Natural killer cell treated with Interleukin-12 subunit alpha and Interleukin-12 subunit beta and Interleukin-15 and Interleukin-18, amount 100 ng/mL, for 72 hours (primary cell): ENCODE results near the gene FAHD2B. TPM values are rescaled to one million over a fixed set of nuclear protein-coding genes. Genes with fewer than 3 reads are reported as not detected.
"Not testable (repeated sequence)": the region's sequence is repeated elsewhere in the genome, so short reads cannot be mapped to it uniquely, and the experiment has no call there.

Experiments
- ATAC-seq, 2 donors: fragments of 150-1000 bp; cut with Tn5 transposase in 1 of 2; sonication (Bioruptor Pico), chemical (Tn5 transposase) in 1 of 2; 2 replicates each; pipeline ENCODE4 v1.10.0; 2021
- DNase-seq: peaks from one replicate; pipeline ENCODE4 v3.0.0; 2022; ENCODE audit warnings: low spot score
- H3K27ac Mint-ChIP-seq, 2 donors: 1 replicate in 1 of 2; 2 replicates in 1 of 2; pipeline ENCODE4 v1.8.0; 2022; ENCODE audit warnings: mixed read lengths in 2 of 2, mild to moderate bottlenecking in 1 of 2, moderate library complexity in 1 of 2
- H3K27me3 Mint-ChIP-seq, 2 donors: 1 replicate in 1 of 2; 2 replicates in 1 of 2; pipeline ENCODE4 v1.8.0; 2022; ENCODE audit warnings: mixed read lengths in 2 of 2
- H3K36me3 Mint-ChIP-seq: one replicate; pipeline ENCODE4 v1.8.0; 2022; ENCODE audit warnings: mixed read lengths
- H3K4me1 Mint-ChIP-seq, 2 donors: 1 replicate in 1 of 2; 2 replicates in 1 of 2; pipeline ENCODE4 v1.8.0; 2022; ENCODE audit warnings: low read depth in 2 of 2, mixed read lengths in 2 of 2, mild to moderate bottlenecking in 1 of 2
- H3K4me3 Mint-ChIP-seq: one replicate; pipeline ENCODE4 v1.8.0; 2022; ENCODE audit warnings: mixed read lengths
- H3K9me3 Mint-ChIP-seq: 2 replicates; pipeline ENCODE4 v1.8.0; 2022; ENCODE audit warnings: mixed read lengths
- total RNA-seq, 2 donors: library from RNA; stranded (reverse); gene quantifications; one replicate each; pipeline ENCODE4 v1.2.3, GENCODE V29; 2022

The FAHD2B gene
- total RNA-seq, 2 donors from 2014 or later, result 14.3 to 16.6 TPM

- H3K36me3 Mint-ChIP-seq, H3K4me1 Mint-ChIP-seq, H3K4me3 Mint-ChIP-seq, ATAC-seq, DNase-seq, H3K27ac Mint-ChIP-seq, H3K9me3 Mint-ChIP-seq, H3K27me3 Mint-ChIP-seq: not testable (repeated sequence)
Observed at GRCh38 chr2:97088706-97089105, 6.0 kb downstream of the FAHD2B start.

- peak; percentile 45 to 59 for ATAC-seq
- not testable (repeated sequence) for H3K4me3 Mint-ChIP-seq, H3K27me3 Mint-ChIP-seq, H3K4me1 Mint-ChIP-seq, DNase-seq, H3K9me3 Mint-ChIP-seq, H3K36me3 Mint-ChIP-seq, H3K27ac Mint-ChIP-seq
Observed at GRCh38 chr2:97085093-97085492, 9.6 kb downstream of the FAHD2B start.

GRCh38 chr2:97083516-97083915 lies 11.2 kb downstream of the FAHD2B start:
- not testable (repeated sequence) for H3K27ac Mint-ChIP-seq, H3K36me3 Mint-ChIP-seq, ATAC-seq, H3K9me3 Mint-ChIP-seq, H3K27me3 Mint-ChIP-seq, DNase-seq, H3K4me1 Mint-ChIP-seq, H3K4me3 Mint-ChIP-seq

GRCh38 chr2:97082206-97082605 lies 12.5 kb downstream of the FAHD2B start:
- H3K4me3 Mint-ChIP-seq, H3K36me3 Mint-ChIP-seq, H3K27ac Mint-ChIP-seq, H3K9me3 Mint-ChIP-seq, H3K4me1 Mint-ChIP-seq, DNase-seq, H3K27me3 Mint-ChIP-seq: not testable (repeated sequence)
- peak in 1 of 2 donors; percentile 4 for ATAC-seq

- H3K4me3 Mint-ChIP-seq, H3K27me3 Mint-ChIP-seq, H3K27ac Mint-ChIP-seq, ATAC-seq, H3K36me3 Mint-ChIP-seq, H3K9me3 Mint-ChIP-seq, H3K4me1 Mint-ChIP-seq, DNase-seq: not testable (repeated sequence)
Observed at GRCh38 chr2:97080855-97081254, 13.8 kb downstream of the FAHD2B start.

GRCh38 chr2:97077213-97077612 lies 17.5 kb downstream of the FAHD2B start:
- not testable (repeated sequence) for H3K4me3 Mint-ChIP-seq, H3K4me1 Mint-ChIP-seq, DNase-seq, H3K36me3 Mint-ChIP-seq, ATAC-seq, H3K9me3 Mint-ChIP-seq, H3K27me3 Mint-ChIP-seq, H3K27ac Mint-ChIP-seq

GRCh38 chr2:97070915-97071314 lies 23.8 kb downstream of the FAHD2B start:
- H3K27me3 Mint-ChIP-seq, result peaks cover 12 to 13% of the 10 kb centered on the region in 2 donors
- H3K36me3 Mint-ChIP-seq, ATAC-seq, H3K27ac Mint-ChIP-seq, H3K4me1 Mint-ChIP-seq, H3K9me3 Mint-ChIP-seq, DNase-seq, H3K4me3 Mint-ChIP-seq: not testable (repeated sequence)

- H3K4me1 Mint-ChIP-seq, result not testable (repeated sequence)
Observed at GRCh38 chr2:97068722-97069121, 26.0 kb downstream of the FAHD2B start.

GRCh38 chr2:97068074-97068473 lies 26.6 kb downstream of the FAHD2B start:
- Mint-ChIP-seq H3K27me3 (peaks cover 9 to 27% of the 10 kb centered on the region in 2 donors), H3K27ac (no peak overlapping the region)
- peak in 1 of 2 donors; percentile 52 for ATAC-seq

More at GRCh38 chr2:97068722-97069121, 26.0 kb downstream of the FAHD2B start:
- H3K9me3 Mint-ChIP-seq, H3K27ac Mint-ChIP-seq, H3K36me3 Mint-ChIP-seq, ATAC-seq, DNase-seq, H3K4me3 Mint-ChIP-seq: not testable (repeated sequence)
- peaks cover 9 to 25% of the 10 kb centered on the region in 2 donors for H3K27me3 Mint-ChIP-seq

GRCh38 chr2:97067279-97068004 lies 27.2 kb downstream of the FAHD2B start:
- H3K4me1 Mint-ChIP-seq, result no peaks in the 10 kb centered on the region
- H3K27ac Mint-ChIP-seq, result no peak overlapping the region
- no peak overlapping the region for H3K4me3 Mint-ChIP-seq
- H3K36me3 Mint-ChIP-seq, result no peaks in the 10 kb centered on the region
- no peaks in the 10 kb centered on the region for H3K9me3 Mint-ChIP-seq
- H3K27me3 Mint-ChIP-seq, result peaks cover 12 to 32% of the 10 kb centered on the region in 2 donors
- ATAC-seq (peak in 1 of 2 donors; percentile 66), DNase-seq (no peak)

More at GRCh38 chr2:97068074-97068473, 26.6 kb downstream of the FAHD2B start:
- Mint-ChIP-seq H3K9me3 (no peaks in the 10 kb centered on the region), H3K4me1 (no peaks in the 10 kb centered on the region), H3K4me3 (no peak overlapping the region), H3K36me3 (no peaks in the 10 kb centered on the region)
- DNase-seq, result no peak

- not testable (repeated sequence) for ATAC-seq, H3K27ac Mint-ChIP-seq, H3K4me3 Mint-ChIP-seq, DNase-seq, H3K4me1 Mint-ChIP-seq, H3K9me3 Mint-ChIP-seq, H3K36me3 Mint-ChIP-seq
- H3K27me3 Mint-ChIP-seq, result peaks cover 12 to 32% of the 10 kb centered on the region in 2 donors
Observed at GRCh38 chr2:97066030-97066429, 28.7 kb downstream of the FAHD2B start.

- DNase-seq, H3K9me3 Mint-ChIP-seq, H3K4me1 Mint-ChIP-seq, H3K4me3 Mint-ChIP-seq, H3K27ac Mint-ChIP-seq, ATAC-seq, H3K36me3 Mint-ChIP-seq: not testable (repeated sequence)
- H3K27me3 Mint-ChIP-seq, result peaks cover 8 to 24% of the 10 kb centered on the region in 2 donors
Observed at GRCh38 chr2:97062020-97062419, 32.7 kb downstream of the FAHD2B start.

- not testable (repeated sequence) for H3K9me3 Mint-ChIP-seq, ATAC-seq, H3K4me3 Mint-ChIP-seq
Observed at GRCh38 chr2:97059782-97060181, 34.9 kb downstream of the FAHD2B start.

GRCh38 chr2:97056150-97056549 lies 38.5 kb downstream of the FAHD2B start:
- H3K27ac Mint-ChIP-seq, DNase-seq, H3K36me3 Mint-ChIP-seq, H3K4me1 Mint-ChIP-seq, ATAC-seq, H3K4me3 Mint-ChIP-seq, H3K9me3 Mint-ChIP-seq, H3K27me3 Mint-ChIP-seq: not testable (repeated sequence)

More at GRCh38 chr2:97059782-97060181, 34.9 kb downstream of the FAHD2B start:
- H3K27ac Mint-ChIP-seq, H3K4me1 Mint-ChIP-seq, DNase-seq, H3K36me3 Mint-ChIP-seq: not testable (repeated sequence)
- H3K27me3 Mint-ChIP-seq, result peaks cover 8 to 17% of the 10 kb centered on the region in 2 donors

GRCh38 chr2:97050032-97050431 lies 44.6 kb downstream of the FAHD2B start:
- not testable (repeated sequence) for ATAC-seq, H3K27me3 Mint-ChIP-seq, H3K4me1 Mint-ChIP-seq, DNase-seq, H3K9me3 Mint-ChIP-seq, H3K36me3 Mint-ChIP-seq, H3K4me3 Mint-ChIP-seq, H3K27ac Mint-ChIP-seq
